Stimulated activated CD8-positive, alpha-beta memory T cell treated with anti-CD3 and anti-CD28 coated beads, Interleukin-4, amount 100 ng/mL, for 1 hour (primary cell): ENCODE data around the gene AAK1.
"Not testable (repeated sequence)": the region's sequence is repeated elsewhere in the genome, so short reads cannot be mapped to it uniquely, and the experiment has no call there.

ENCODE experiments used
- DNase-seq, 2 donors: peaks; one replicate each; pipeline ENCODE4 v3.0.0-alpha.2; 2020; ENCODE audit warnings: low read depth in 2 of 2, low spot score in 1 of 2

AAK1 gene

DNA sequence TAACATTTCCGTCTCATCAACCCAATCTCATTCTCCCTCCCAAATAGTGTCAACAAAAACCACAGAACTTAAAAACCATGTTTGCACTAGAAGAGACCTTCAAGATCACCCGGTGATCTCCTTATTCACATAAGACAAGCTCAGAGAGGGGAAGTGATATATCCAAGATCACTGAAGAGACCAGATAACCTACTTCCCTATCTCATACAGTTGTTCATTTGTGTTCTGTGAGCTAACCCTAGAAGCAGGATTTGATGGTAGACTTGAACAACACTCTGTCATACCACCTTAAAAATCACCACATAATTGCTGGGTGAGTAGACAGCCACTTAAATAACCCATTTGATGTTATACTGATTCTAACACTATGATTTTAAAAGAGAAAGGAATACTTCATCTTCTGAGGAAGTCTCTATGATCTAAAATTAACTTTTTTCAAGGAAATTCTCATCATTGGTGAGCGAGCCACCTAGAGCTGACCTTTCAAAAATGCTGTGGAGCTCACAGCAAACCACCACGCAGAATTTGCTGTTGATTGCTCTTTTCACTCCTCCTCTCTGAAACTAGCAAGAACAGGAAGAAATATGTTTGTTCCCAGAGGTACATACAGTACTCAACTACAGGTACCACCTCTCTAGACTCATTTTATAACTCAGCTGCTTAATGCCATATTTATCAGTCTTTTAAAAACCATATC lies 15.1 kb downstream of the AAK1 start:
- no peak for DNase-seq

DNA sequence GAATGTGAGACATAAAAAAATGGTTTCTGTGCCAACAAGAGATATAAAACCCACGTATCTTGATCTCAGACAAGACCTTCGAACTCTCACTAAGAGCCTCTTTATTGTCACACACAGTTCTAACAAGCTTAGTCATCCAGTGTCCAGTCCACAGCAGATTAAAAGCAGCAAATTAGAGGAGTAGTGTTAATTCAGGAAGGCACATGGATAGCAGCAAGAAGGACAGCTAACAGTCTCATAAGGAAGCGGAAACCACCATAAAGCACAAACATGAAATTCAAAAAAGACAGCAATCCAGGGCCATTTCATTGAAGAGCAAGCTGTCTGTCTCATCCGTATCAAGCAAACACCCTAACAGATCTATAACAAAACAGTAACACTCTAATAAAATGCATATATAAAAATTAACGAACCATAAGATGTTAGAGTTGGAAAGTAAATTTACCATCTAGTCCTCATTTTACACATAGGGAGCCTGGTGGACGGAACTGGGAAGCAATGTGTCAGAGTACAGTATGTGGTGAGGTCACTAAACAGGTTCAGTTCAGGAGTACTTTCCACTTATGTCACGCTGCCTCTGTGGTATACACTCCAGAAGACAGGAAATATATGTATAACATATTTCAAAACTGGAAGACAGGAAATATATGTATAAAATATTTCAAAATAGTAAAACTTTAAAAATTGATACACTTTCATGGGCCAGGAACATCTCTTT lies 18.3 kb downstream of the AAK1 start:
- no peak for DNase-seq

DNA sequence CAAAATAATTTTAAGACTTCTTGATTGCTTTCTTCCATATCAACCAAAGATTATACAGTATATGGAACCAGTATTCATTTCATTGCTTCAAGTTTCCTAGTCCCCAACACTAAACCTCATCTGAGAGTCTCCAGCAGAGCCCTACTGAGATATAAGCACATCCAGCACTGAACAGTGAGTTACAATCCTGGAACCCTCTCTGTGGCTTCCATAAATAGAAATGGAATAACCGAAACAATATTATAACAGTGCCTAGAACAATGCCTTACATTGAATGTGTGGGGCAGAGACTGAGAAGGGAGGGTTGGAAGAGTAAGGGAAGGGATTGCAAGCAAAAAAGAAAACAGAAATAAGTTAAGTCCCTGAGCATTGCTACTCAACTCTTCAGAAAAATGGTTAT lies 18.9 kb downstream of the AAK1 start:
- no peak for DNase-seq

DNA sequence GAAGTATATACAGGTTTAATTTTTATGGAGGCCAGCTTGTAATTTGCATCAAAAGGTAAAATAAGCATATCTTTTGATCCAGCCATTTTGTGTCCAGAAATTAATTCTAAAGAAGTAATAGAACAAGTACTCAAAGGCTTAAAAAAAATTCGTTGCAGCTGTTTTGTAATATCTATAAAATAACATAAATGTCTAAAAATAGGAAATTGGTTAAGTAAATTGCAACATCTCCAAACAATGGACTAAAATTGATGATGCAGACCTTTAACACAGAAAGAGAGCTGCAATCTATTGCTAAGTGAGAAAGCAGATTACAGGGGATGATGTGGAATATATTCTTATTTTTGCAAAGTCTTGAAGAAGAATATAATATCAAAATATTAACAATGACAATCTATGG lies 19.4 kb downstream of the AAK1 start:
- DNase-seq: no peak

DNA sequence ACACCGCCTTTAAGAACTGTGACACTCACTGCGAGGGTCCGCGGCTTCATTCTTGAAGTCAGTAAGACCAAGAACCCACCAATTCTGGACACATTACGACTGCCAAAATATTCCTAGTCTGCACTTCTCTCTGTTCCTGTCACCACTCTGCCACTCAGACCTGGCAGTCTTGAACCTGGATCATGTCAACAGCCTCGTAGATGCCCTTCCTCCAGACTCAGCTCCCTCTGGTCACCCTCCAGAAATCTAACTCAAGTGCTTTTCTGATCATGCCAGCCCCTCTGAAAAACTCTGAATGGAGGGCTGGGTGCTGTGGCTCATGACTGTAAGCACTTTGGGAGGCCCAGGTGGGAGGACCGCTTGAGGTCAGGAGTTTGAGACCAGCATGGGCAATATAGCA lies 20.3 kb downstream of the AAK1 start:
- DNase-seq: no peak

DNA sequence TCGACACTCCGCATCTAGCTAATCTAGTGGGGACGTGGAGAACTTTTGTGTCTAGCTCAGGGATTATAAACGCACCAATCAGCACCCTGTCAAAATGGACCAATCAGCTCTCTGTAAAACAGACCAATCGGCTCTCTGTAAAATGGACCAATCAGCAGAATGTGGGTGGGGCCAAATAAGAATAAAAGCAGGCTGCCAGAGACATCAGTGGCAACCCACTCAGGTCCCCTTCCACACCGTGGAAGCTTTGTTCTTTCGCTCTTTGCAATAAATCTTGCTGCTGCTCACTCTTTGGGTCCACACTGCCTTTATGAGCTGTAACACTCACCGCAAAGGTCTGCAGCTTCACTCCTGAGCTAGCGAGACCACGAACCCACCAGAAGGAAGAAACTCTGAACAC lies 20.7 kb downstream of the AAK1 start:
- DNase-seq: not testable (repeated sequence)

DNA sequence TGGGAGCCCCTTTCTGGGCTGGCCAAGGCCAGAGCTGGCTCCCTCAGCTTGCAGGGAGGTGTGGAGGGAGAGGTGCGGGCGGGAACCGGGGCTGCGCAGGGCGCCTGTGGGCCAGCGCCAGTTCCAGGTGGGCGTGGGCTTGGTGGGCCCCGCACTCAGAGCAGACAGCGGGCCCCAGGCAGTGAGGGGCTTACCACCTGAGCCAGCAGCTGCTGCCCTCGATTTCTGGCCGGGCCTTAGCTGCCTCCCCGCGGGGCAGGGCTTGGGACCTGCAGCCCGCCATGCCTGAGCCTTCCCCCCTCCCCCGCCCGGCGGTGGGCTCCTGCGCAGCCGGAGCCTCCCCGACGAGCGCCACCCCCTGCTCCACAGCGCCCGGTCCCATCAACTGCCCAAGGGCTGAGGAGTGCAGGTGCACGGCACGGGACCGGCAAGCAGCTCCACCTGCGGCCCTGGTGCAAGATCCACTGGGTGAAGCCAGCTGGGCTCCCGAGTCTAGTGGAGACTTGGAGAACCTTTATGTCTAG lies 21.5 kb downstream of the AAK1 start:
- not testable (repeated sequence) for DNase-seq

DNA sequence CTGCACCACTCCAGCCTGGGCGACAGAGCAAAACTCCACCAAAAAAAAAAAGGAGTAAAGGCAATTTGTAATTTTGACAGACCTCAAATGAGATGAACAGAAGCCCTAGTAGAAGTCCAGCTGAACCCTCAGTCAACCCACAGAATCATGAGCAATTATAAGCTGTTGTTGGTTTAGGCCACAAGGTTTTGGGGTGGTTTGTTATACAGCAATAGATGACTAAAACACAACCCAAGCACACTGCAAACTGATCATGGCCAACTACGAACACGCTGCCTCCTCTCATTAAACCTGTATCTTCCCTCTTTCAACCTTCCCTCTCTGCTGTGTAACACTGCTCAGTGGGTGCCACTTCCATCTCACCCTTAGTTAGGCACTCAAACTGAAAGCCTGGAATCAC lies 22.1 kb downstream of the AAK1 start:
- no peak for DNase-seq

DNA sequence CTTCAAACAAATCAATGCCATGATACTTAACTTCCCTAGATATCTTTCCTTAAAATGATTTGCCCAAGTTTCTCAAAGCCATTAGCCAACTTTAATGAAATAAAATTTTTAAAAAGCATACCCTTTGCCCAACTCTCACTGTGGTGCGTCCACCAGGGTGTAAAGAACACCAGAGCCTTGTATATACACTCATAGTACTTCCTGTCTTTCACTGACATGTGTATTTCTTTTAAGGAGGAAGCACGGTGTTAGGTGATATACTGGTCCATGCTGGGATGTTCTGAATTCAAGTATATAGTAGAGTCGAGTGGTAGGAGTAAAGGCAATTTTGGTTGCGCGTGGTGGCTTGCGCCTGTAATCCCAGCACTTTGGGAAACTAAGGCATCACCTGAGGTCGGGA lies 22.7 kb downstream of the AAK1 start:
- DNase-seq: no peak

DNA sequence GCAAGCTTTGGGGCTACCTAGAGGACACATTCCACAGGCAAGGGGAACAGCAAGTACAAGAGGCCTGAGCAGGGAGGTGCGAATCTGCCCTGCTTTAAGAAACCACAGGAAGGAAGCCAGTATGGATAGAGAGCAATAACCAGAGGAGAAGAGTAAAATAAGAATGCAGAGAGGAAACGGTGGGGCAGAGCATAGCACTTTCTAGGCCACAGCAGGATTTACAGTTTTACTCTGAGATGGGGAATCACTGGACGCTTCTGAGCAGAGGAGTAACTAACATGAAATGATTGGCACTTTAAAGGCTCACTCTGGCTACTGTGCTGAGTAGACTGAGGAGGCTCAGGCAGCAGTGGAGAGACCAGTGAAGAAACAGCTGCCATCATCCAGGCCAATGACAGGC lies 23.8 kb downstream of the AAK1 start:
- no peak for DNase-seq

DNA sequence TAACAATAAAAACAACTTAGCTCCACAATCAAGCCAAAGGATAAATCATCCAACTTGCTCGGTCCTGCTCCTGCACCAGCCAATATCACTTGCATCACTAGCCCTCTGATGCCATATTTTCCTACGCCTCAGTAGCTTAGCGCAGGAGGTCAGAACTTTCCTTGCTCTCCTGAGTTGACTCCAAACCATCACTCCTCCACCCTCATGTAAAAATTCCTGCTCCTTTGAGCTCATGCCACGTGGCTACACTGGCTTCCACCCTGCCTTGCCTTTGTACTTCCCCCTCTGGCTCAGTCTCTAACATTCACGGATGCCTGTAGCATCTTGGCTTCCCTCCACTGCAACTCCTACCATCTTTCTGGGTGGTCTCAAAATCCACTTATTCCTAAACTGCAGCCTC lies 25.2 kb downstream of the AAK1 start:
- no peak for DNase-seq

DNA sequence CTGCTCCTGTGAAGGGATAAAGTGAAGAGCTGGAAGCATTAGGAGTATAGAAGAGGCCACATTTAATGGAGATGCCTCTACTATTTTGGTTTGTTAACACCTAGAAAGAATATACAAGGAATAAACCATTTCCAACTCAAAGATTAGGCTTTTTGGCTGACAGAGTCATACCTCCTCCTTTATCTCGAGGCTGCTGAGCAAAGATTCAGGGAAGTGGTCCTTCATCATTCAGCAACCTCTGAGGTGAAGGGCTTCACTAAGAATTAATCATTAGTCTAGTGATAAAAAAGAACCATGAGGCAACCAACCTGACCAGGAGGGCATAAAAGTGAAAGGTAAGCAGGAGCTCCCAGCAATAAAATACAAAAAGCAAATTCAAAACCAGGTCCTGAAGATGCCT lies 25.8 kb downstream of the AAK1 start:
- no peak for DNase-seq

DNA sequence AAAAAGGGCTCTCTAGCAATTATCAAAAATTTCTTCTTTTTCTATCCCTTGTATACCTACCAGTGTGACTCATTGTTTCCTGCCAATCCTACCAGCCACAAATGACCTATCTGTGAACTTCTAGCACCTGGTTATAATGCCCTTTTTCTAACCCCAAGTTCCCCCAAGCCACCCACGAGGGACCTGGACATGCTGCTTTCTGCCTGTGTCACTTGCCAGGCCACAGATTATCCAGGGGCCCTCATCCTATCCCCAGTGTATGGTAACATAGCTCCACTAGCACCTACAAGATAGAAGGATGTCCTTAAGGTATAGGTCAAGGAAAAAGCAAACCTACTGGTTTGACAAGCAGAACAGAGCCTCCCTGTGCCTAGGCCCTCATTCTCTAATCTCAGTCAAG lies 26.8 kb downstream of the AAK1 start:
- no peak for DNase-seq

DNA sequence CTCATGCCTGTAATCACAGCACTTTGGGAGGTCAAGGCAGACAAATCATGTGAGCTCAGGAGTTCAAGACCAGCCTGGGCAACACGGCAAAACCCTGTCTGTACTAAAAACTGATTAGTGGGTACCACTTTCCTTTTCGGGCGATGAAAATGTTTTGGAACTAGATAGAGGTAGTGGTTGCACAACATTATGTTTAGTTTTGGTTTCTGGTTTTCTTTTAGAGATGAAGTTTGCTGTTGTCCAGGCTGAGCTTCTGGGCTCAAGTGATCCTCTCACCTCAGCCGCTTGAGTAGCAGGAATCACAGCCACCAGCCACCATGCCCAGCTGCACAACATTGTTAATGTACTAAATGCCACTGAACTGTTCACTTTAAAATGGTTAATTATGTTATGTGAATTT lies 27.6 kb downstream of the AAK1 start:
- DNase-seq: no peak

DNA sequence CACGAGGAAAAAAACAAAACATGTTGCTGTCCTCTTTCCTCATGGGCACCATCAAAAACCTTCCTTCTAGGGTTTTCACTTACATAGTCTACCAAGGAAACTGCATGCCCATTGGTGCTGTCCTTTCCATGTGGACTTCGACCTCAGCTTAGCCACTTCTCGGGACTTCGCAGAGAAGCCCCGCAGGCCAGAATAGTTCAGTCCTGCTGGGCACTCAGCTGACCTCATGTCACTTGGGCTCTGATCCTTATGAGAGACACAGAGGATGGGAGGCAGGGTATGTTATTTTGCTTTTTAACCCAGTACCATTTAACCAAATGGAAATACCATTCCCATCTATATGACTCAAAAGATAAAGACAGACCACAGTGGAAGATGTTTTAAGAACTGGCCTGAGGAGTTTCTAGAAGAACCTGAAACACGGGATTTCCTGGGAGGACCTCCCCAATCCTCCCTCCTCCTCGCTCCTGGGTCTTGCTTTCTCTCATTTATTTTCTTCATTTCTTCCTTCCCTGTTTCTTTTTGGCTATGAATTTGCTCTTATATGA lies 28.4 kb downstream of the AAK1 start:
- no peak for DNase-seq

DNA sequence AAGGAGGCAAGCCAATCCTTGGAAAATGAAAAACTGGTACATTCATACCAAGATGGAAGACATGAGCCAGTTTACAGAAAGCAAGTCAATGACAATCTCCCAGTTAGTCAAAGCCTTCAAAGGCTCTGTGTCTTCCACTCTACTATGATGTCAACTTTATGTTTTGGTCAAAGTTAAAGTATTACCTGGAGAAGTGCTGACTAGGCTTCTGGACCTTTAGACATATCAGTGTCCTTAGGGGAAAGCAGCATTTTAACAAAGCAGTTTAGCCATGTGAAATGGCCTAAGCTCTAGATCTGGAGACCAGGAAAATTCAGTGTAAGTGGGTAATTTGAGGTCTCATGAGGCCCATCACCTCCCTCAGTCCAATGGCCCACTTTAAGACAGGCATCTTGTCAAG lies 30.8 kb downstream of the AAK1 start:
- no peak for DNase-seq

DNA sequence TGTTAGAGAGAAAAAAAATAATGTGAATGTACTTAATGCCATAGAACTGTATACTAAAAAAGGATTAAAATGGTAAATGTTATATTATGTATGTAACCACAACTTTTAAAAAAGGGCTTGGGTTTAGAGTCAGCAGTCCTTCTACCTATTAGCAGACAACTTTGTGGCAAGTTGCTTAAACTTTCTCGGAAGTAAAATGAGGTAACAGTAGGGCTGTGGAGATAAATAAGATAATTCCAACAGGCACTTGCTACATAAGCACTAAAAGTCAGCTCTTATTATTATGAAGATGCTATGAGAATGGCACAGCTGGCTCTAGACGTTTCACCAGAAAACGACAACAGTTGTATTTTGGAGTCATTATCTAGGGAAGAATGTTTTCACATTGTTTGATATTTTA lies 31.3 kb downstream of the AAK1 start:
- DNase-seq: no peak

DNA sequence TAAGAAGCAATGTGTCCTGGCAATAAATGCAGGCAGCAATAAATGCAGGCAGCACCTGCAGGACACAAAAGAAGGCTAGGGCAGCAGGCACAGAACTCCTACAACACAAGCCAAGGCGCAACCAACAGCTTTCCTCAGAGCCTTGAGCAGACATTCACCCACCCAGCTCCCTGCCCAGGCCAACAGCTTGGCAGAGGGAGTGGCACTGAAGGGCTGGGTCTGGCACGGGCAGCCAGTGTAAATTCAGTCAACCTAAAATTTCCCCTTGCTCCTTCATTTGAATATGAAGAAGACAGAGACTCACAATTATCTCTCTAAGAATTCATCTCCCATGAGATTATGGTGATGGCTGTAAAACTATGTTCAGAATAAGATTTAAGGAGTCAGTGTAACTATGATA lies 35.4 kb downstream of the AAK1 start:
- DNase-seq: no peak

DNA sequence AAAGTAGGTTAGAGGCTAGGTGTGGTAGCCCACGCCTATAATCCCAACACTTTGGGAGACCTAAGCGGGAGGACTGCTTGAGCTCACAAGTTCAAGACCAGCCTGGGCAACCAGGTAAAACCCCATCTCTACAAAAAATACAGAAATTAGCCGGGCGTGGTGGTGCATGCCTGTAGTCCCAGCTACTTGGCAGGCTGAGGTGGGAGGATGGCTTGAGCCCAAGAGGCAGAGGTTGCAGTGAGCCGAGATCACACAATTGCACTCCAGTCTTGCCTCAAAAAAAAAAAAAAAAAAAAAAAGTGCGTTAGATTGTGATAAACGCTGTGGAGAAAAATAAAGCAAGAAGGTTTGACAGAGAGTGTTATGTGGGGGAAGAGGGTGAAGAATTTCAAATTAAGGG lies 36.8 kb downstream of the AAK1 start:
- not testable (repeated sequence) for DNase-seq

DNA sequence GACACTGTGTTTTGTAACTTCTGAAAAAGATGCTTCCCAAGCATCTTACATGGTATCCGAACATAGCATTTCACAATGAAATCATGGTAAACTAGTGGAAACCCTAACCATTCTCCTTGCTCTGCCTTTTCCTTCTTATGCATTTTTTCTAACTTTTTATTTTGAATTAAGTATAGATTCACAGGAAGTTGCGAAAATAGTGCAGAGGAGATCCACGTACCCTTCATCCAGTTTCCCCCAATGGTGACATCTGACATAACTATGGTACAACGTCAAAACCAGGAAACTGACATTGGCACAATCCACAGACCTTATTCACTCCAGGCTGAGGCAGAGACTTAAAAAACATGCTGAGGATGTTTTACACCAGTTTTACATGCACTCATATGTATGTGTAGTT lies 38.3 kb downstream of the AAK1 start:
- no peak for DNase-seq

DNA sequence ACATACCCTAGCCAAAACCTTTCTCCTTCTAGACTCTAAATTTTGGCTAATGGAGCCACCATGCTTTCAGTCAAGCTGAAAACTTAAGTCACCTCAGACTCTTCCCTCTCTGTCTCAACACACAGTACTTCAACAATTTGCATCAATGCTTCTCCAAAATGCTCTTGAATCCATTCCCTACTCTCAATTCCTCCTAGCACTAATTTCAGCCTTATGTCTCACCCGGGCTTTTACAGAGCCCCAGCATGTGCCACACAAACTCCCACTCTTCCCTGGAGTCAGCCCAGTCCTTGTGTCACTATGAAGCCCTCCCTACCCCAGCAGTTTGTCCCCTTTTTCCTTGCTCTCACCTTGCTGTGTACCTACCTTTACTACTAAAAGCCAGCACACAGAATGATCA lies 38.7 kb downstream of the AAK1 start:
- no peak for DNase-seq

DNA sequence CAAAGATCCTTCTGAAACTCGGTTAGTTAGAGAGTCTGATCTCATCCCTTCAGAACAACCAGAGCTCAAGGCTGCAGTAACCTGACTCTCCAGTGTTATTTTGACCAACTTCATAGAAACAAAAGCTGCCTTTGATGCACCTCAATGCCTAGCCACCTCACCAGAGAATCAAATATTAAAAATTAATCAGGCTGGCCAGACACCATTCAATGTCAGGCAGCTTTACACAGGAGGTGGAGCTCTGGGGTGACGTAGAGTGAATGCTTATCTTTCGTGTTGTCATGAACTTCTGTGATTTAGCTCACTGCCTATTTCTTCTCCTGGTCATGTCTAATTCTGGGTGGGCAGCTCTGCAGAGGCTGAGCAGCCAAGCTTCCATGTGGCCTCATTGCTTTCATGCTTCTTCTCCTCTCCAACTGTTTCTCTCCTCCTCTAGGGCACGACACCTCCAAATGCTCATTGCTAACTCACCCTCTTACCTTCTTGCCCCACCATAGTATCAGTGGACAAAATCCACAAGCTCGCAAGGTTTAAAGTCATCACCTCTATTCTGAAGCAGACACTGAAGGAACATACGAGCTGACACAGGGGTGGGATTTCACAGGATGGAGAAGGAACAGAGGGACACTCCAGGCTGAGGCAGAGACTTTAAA lies 39.4 kb downstream of the AAK1 start:
- DNase-seq: no peak
